ENCODE measurements around the gene FDX2. TPM values are rescaled to one million over a fixed set of nuclear protein-coding genes. Genes with fewer than 3 reads are reported as not detected.
A peak's percentile ranks its signal among the peaks of the same experiment; 100 is the strongest.

The FDX2 gene
- total RNA-seq, 1 experiment from 2014 or later = 21.0 TPM

- TF ChIP-seq CTCF (IDR thresholded peaks at IDR 0.05 in 2 of 3, conservative IDR thresholded peaks at IDR 0.05 in 1 of 3; ENCODE audit: borderline replicate concordance in 1 of 3, insufficient read depth in 1 of 3, low read depth in 2 of 3, low read length in 2 of 3) = no peak
- no peak for TF ChIP-seq REST (IDR thresholded peaks at IDR 0.05; ENCODE audit: low read depth)
Observed at GRCh38 chr19:10364644-10365043, 48.8 kb upstream of the FDX2 start (continued).

- no peaks in the 10 kb centered on the region for H3K9me2 ChIP-seq (ENCODE audit: insufficient read depth)
Observed at GRCh38 chr19:10363789-10364281, 48.0 kb upstream of the FDX2 start.

More at GRCh38 chr19:10363789-10364281, 48.0 kb upstream of the FDX2 start:
- BruUV-seq (replicated peaks) = no TSS peak
- ChIA-PET RAD21 (ENCODE audit: low non-redundant PET in 1 of 2, low total read pairs in 2 of 2, uncharacterized antibody in 2 of 2, unreplicated experiment in 2 of 2) (no interaction called here), POLR2A (no interaction called here), CTCF (no interaction called here)
- H3K4me3 ChIP-seq (replicated peaks in 1 of 2; ENCODE audit: low read depth in 1 of 2, low read length in 2 of 2) = no peak overlapping the region
- no peaks in the 10 kb centered on the region for H3K4me1 ChIP-seq (ENCODE audit: control insufficient read depth in 1 of 2, insufficient read depth in 2 of 2, low read length in 2 of 2)
- H2AFZ ChIP-seq (ENCODE audit: low read depth, low read length, poor library complexity, severe bottlenecking) = no peak overlapping the region
- ATAC-seq (peak; percentile 47), DNase-seq (ENCODE audit: low read depth, low spot score) (no peak)
- intact Hi-C loops (cut with micrococcal nuclease) = no loop called here
- no peak overlapping the region for H3K9ac ChIP-seq (ENCODE audit: low read length)
- H3K27ac ChIP-seq (ENCODE audit: low read depth, low read length) = no peak overlapping the region
- no peak for TF ChIP-seq SRF (IDR thresholded peaks at IDR 0.05; ENCODE audit: low read depth)
- no peak for TF ChIP-seq SP1 (IDR thresholded peaks at IDR 0.05; ENCODE audit: low read depth)
- no peak for TF ChIP-seq CEBPB (IDR thresholded peaks at IDR 0.05; ENCODE audit: low read depth)
- TF ChIP-seq POLR2A (IDR thresholded peaks at IDR 0.05; ENCODE audit: borderline replicate concordance, extremely low read depth, insufficient read depth, insufficient read length) = no peak
- peaks cover 0 to 3% of the 10 kb centered on the region in 2 experiments; a peak in 1 of 4 replicates for H3K9me3 ChIP-seq (ENCODE audit: control insufficient read depth in 1 of 2, insufficient read depth in 1 of 2, low read depth in 1 of 2, low read length in 2 of 2)
- H3K79me2 ChIP-seq (ENCODE audit: insufficient read depth, low read length) = no peaks in the 10 kb centered on the region
- no peaks in the 10 kb centered on the region for H3K27me3 ChIP-seq (ENCODE audit: insufficient read depth, low read length)
- no peaks in the 10 kb centered on the region for H4K20me1 ChIP-seq (ENCODE audit: insufficient read depth)
- H3K36me3 ChIP-seq (ENCODE audit: control insufficient read depth in 1 of 2, insufficient read depth in 2 of 2, low read length in 2 of 2) = peaks cover 13 to 15% of the 10 kb centered on the region in 2 experiments; a peak in 3 of 4 replicates
- H3K4me2 ChIP-seq (ENCODE audit: low read length) = no peak overlapping the region
